ENCODE data around the gene CA10. TPM values are rescaled to one million over a fixed set of nuclear protein-coding genes. Genes with fewer than 3 reads are reported as not detected.

Gene CA10
- total RNA-seq, 4 donors from 2014 or later: 0.96 to 4.1 (median 1.1) TPM; not detected in 1

DNA sequence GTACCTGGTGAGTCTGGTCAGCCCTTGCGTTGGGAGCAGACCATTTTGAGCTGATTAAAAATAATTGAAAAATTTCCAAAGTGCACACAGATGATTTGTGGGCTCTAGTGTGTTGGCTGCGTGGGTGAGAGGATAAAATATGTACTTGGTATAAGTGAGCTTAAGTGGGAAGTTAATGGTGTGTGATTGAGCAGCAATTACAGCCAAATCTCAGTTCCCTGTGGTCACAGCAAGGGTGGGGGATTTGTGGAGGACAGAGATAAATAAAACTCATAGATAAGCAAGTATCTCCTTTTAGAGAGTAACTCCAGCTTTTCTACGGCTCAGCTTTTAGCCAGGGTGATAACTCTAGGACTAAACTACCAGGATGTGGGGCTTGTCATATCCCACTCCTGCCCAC is 507.7 kb downstream of the CA10 start:
- 63% methylated on average over 3 of the region's 3 CpGs; no CpG with 5 or more reads in 1 of the 2 donors for WGBS, 2 donors (ENCODE audit: low coverage in 1 of 2)

DNA sequence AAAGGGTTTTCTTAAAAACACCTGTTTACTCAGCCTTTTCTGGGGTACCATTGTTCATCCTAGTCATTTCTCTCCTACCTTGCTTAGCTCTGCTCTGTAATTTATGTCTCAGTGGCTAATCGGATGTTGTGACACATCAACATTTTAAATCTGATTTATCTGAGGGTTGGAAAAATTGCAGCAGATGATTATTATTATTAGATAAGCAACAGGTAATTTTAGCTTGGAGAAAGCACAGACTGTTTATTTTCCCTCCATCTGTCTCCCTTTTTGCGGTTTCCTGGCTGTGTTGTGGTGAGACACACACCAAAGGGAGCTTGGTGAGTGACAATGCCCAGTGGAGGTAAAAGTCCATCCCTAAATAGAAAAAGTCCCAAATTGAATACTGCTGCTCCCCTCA is 508.3 kb downstream of the CA10 start:
- H3K9me3 ChIP-seq: no peaks in the 10 kb centered on the region
- WGBS, 2 donors (ENCODE audit: low coverage in 1 of 2): 71 to 76% methylated on average over 1 to 2 of the region's 2 CpGs
- H3K4me1 ChIP-seq: no peaks in the 10 kb centered on the region
- DNase-seq: no peak
- TF ChIP-seq POLR2A (IDR thresholded peaks at IDR 0.05) (no peak), EP300 (IDR thresholded peaks at IDR 0.05; ENCODE audit: low read depth) (no peak), POLR2AphosphoS5 (IDR thresholded peaks at IDR 0.05) (no peak)
- TF ChIP-seq, protein P1, sequence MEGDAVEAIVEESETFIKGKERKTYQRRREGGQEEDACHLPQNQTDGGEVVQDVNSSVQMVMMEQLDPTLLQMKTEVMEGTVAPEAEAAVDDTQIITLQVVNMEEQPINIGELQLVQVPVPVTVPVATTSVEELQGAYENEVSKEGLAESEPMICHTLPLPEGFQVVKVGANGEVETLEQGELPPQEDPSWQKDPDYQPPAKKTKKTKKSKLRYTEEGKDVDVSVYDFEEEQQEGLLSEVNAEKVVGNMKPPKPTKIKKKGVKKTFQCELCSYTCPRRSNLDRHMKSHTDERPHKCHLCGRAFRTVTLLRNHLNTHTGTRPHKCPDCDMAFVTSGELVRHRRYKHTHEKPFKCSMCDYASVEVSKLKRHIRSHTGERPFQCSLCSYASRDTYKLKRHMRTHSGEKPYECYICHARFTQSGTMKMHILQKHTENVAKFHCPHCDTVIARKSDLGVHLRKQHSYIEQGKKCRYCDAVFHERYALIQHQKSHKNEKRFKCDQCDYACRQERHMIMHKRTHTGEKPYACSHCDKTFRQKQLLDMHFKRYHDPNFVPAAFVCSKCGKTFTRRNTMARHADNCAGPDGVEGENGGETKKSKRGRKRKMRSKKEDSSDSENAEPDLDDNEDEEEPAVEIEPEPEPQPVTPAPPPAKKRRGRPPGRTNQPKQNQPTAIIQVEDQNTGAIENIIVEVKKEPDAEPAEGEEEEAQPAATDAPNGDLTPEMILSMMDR (IDR thresholded peaks at IDR 0.05): no peak
- intact Hi-C loops (cut with DNase I; ENCODE audit: low total_unique reads): no loop called here
- in situ Hi-C loops (cut with MboI; ENCODE audit: low pct_ligation_motif_present in 1 of 4, low pct_unique_long_range_greater_than_20kb in 1 of 4, low sequenced_read_pairs in 3 of 4): no loop called here
- H3K27ac ChIP-seq: no peak overlapping the region
- no peak overlapping the region for H3K4me3 ChIP-seq
- H3K36me3 ChIP-seq: no peaks in the 10 kb centered on the region
- no peaks in the 10 kb centered on the region for H3K27me3 ChIP-seq

More for the DNA sequence above, 507.7 kb downstream of the CA10 start:
- no peak for TF ChIP-seq POLR2AphosphoS5 (IDR thresholded peaks at IDR 0.05)
- TF ChIP-seq EP300 (IDR thresholded peaks at IDR 0.05; ENCODE audit: low read depth): no peak
- TF ChIP-seq POLR2A (IDR thresholded peaks at IDR 0.05): no peak
- TF ChIP-seq, protein P1 (IDR thresholded peaks at IDR 0.05): no peak
- H3K4me3 ChIP-seq: no peak overlapping the region
- no peaks in the 10 kb centered on the region for H3K9me3 ChIP-seq
- H3K36me3 ChIP-seq: no peaks in the 10 kb centered on the region
- intact Hi-C loops (cut with DNase I; ENCODE audit: low total_unique reads) (no loop called here), in situ Hi-C loops (cut with MboI; ENCODE audit: low pct_ligation_motif_present in 1 of 4, low pct_unique_long_range_greater_than_20kb in 1 of 4, low sequenced_read_pairs in 3 of 4) (no loop called here)
- H3K27me3 ChIP-seq: no peaks in the 10 kb centered on the region
- no peak overlapping the region for H3K27ac ChIP-seq
- no peaks in the 10 kb centered on the region for H3K4me1 ChIP-seq
- DNase-seq: no peak

DNA sequence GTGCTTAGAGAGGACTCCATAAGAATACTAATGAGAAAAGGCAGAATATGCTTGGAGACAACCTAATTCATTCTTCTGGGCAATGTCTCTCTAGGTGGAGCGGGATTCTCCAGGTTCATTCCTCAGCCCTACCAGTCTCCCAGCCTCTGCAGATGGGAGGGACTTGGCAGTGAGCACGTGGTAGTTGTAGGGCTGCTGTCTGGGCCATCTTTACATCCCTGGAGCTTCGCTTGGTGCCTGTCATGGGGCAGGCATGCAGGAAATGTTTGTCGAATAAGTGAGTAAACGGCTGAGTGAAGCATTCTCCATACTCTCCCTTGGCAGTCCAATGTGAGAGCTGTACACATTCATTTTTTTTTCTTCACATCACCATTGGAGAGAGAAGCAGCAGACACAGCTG is 510.7 kb downstream of the CA10 start:
- intact Hi-C loops (cut with DNase I; ENCODE audit: low total_unique reads) (no loop called here), in situ Hi-C loops (cut with MboI; ENCODE audit: low pct_ligation_motif_present in 1 of 4, low pct_unique_long_range_greater_than_20kb in 1 of 4, low sequenced_read_pairs in 3 of 4) (loop anchor here in 1 of 4 donors (25.0 kb wide), 1 partner anchor 89 kb away; no protein-coding TSS in a partner anchor)

GRCh38 chr17:51647067-51647466 is 511.4 kb downstream of the CA10 start:
- Histone ChIP-seq H3K4me3 (no peak overlapping the region), H3K27me3 (no peaks in the 10 kb centered on the region), H3K36me3 (no peaks in the 10 kb centered on the region), H3K4me1 (no peaks in the 10 kb centered on the region), H3K9me3 (no peaks in the 10 kb centered on the region), H3K27ac (no peak overlapping the region)
- TF ChIP-seq POLR2A (IDR thresholded peaks at IDR 0.05): no peak
- TF ChIP-seq EP300 (IDR thresholded peaks at IDR 0.05; ENCODE audit: low read depth): no peak
- no peak for TF ChIP-seq POLR2AphosphoS5 (IDR thresholded peaks at IDR 0.05)
- TF ChIP-seq, protein P1 (IDR thresholded peaks at IDR 0.05): no peak
- intact Hi-C loops (cut with DNase I; ENCODE audit: low total_unique reads) (no loop called here), in situ Hi-C loops (cut with MboI; ENCODE audit: low pct_ligation_motif_present in 1 of 4, low pct_unique_long_range_greater_than_20kb in 1 of 4, low sequenced_read_pairs in 3 of 4) (loop anchor here in 1 of 4 donors (25.0 kb wide), 1 partner anchor 90 kb away; no protein-coding TSS in a partner anchor)
- DNase-seq: no peak
- WGBS, 2 donors (ENCODE audit: low coverage in 1 of 2): 50 to 59% methylated on average over 5 to 6 of the region's 6 CpGs

More for the DNA sequence above, 510.7 kb downstream of the CA10 start:
- 62% methylated on average over 5 of the region's 5 CpGs; no CpG with 5 or more reads in 1 of the 2 donors for WGBS, 2 donors (ENCODE audit: low coverage in 1 of 2)
- TF ChIP-seq EP300 (IDR thresholded peaks at IDR 0.05; ENCODE audit: low read depth) (no peak), POLR2AphosphoS5 (IDR thresholded peaks at IDR 0.05) (no peak), POLR2A (IDR thresholded peaks at IDR 0.05) (no peak)
- TF ChIP-seq, protein P1 (IDR thresholded peaks at IDR 0.05): no peak
- H3K4me3 ChIP-seq: no peak overlapping the region
- DNase-seq: no peak
- H3K9me3 ChIP-seq: no peaks in the 10 kb centered on the region
- no peak overlapping the region for H3K27ac ChIP-seq
- no peaks in the 10 kb centered on the region for H3K27me3 ChIP-seq
- no peaks in the 10 kb centered on the region for H3K36me3 ChIP-seq
- no peaks in the 10 kb centered on the region for H3K4me1 ChIP-seq

Data from transverse colon (tissue), 4 donors.